Neural crest cell (in vitro differentiated cells): ENCODE results near the gene EFCAB8. TPM values are rescaled to one million over a fixed set of nuclear protein-coding genes. Genes with fewer than 3 reads are reported as not detected.

Source experiments
- DNase-seq: peaks from one replicate; pipeline ENCODE4 v3.0.0; 2021; ENCODE audit warnings: low read depth, mixed read lengths, low spot score
- H3K27ac Mint-ChIP-seq: one replicate; pipeline ENCODE4 v1.8.0; 2021; ENCODE audit warnings: mild to moderate bottlenecking, mixed read lengths; ENCODE audit not compliant: unreplicated experiment
- H3K27me3 Mint-ChIP-seq: 2 replicates; pipeline ENCODE4 v1.8.0; 2021; ENCODE audit warnings: low read depth, mild to moderate bottlenecking, mixed read lengths
- H3K36me3 Mint-ChIP-seq: 2 replicates; pipeline ENCODE4 v1.8.0; 2021; ENCODE audit warnings: low read depth, mild to moderate bottlenecking, mixed read lengths
- H3K4me1 Mint-ChIP-seq: 2 replicates; pipeline ENCODE4 v1.8.0; 2021; ENCODE audit warnings: mixed read lengths
- H3K4me3 Mint-ChIP-seq: one replicate; pipeline ENCODE4 v1.8.0; 2021; ENCODE audit warnings: mild to moderate bottlenecking, mixed read lengths
- H3K9me3 Mint-ChIP-seq: 2 replicates; pipeline ENCODE4 v1.8.0; 2021; ENCODE audit warnings: mixed read lengths
- CTCF ChIP-seq: fragments of 200-600 bp; sonication (generic); conservative IDR thresholded peaks from 2 replicates; pipeline ENCODE4 v1.5.0; 2021; ENCODE audit warnings: antibody characterized with exemption, mild to moderate bottlenecking
- total RNA-seq: library from RNA; stranded (reverse); gene quantifications from 2 replicates; pipeline ENCODE4 v1.2.1, GENCODE V29; 2021

EFCAB8 gene
- total RNA-seq, 1 donor from 2014 or later = 0.26 TPM

GRCh38 chr20:32989507-32990283, 131.0 kb downstream of the EFCAB8 start:
- no peak overlapping the region for H3K4me3 Mint-ChIP-seq
- no peak for DNase-seq
- no peak overlapping the region for H3K27ac Mint-ChIP-seq
- no peaks in the 10 kb centered on the region for H3K27me3 Mint-ChIP-seq
- TF ChIP-seq CTCF = no peak
- peaks cover 4% of the 10 kb centered on the region for H3K4me1 Mint-ChIP-seq
- peaks cover under 1% of the 10 kb centered on the region for H3K36me3 Mint-ChIP-seq
- H3K9me3 Mint-ChIP-seq = no peaks in the 10 kb centered on the region

- H3K27ac Mint-ChIP-seq = no peak overlapping the region
- H3K4me3 Mint-ChIP-seq = no peak overlapping the region
- no peak for TF ChIP-seq CTCF
- H3K27me3 Mint-ChIP-seq = no peaks in the 10 kb centered on the region
- peaks cover 4% of the 10 kb centered on the region for H3K4me1 Mint-ChIP-seq
- H3K36me3 Mint-ChIP-seq = peaks cover 3% of the 10 kb centered on the region
- H3K9me3 Mint-ChIP-seq = peaks cover 5% of the 10 kb centered on the region
- DNase-seq = no peak
Observed at GRCh38 chr20:32990426-32990825, 131.7 kb downstream of the EFCAB8 start.

- TF ChIP-seq CTCF = no peak
- H3K9me3 Mint-ChIP-seq = peaks cover 12% of the 10 kb centered on the region
- H3K27ac Mint-ChIP-seq = no peak overlapping the region
- no peaks in the 10 kb centered on the region for H3K27me3 Mint-ChIP-seq
- H3K4me3 Mint-ChIP-seq = no peak overlapping the region
- peaks cover 4% of the 10 kb centered on the region for H3K4me1 Mint-ChIP-seq
- peaks cover 5% of the 10 kb centered on the region for H3K36me3 Mint-ChIP-seq
- DNase-seq = no peak
Observed at GRCh38 chr20:32991383-32991782, 132.7 kb downstream of the EFCAB8 start.

- Mint-ChIP-seq H3K27me3 (peaks cover 3% of the 10 kb centered on the region), H3K27ac (no peak overlapping the region), H3K36me3 (peaks cover 5% of the 10 kb centered on the region), H3K9me3 (peaks cover 17% of the 10 kb centered on the region), H3K4me3 (no peak overlapping the region), H3K4me1 (peaks cover 4% of the 10 kb centered on the region)
- TF ChIP-seq CTCF = no peak
- DNase-seq = no peak
Observed at GRCh38 chr20:32991792-32992641, 133.3 kb downstream of the EFCAB8 start.

- Mint-ChIP-seq H3K36me3 (peaks cover 5% of the 10 kb centered on the region), H3K4me1 (no peaks in the 10 kb centered on the region), H3K27ac (no peak overlapping the region), H3K27me3 (peaks cover 3% of the 10 kb centered on the region), H3K9me3 (peaks cover 17% of the 10 kb centered on the region), H3K4me3 (no peak overlapping the region)
- no peak for DNase-seq
- no peak for TF ChIP-seq CTCF
Observed at GRCh38 chr20:32993496-32994050, 134.8 kb downstream of the EFCAB8 start.
